AG04449 (cell line): ENCODE results near the gene GNG12.

Source experiments
- CTCF ChIA-PET: fragments of 350-600 bp; formaldehyde crosslinking; extraction: SDS; loops from one replicate; lab custom pipeline; 2021; ENCODE audit warnings: antibody characterized with exemption; lab: Yijun Ruan, JAX
- POLR2A ChIA-PET: fragments of 400-600, 350-600 bp; formaldehyde crosslinking; extraction: SDS; loops from one replicate; lab custom pipeline; 2020; ENCODE audit warnings: antibody characterized with exemption, inconsistent platforms; lab: Yijun Ruan, JAX
- DNase-seq: peaks from one replicate; pipeline ENCODE4 v3.0.0-alpha.2; 2010; ENCODE audit warnings: low read depth, low spot score
- H3K4me3 ChIP-seq: 2 replicates; pipeline ENCODE4 v1.5.1; 2011; ENCODE audit warnings: low read depth, mild to moderate bottlenecking, control low read depth, low read length
- CTCF ChIP-seq: IDR thresholded peaks from one replicate; pipeline ENCODE4 v1.5.1; 2011; ENCODE audit warnings: mild to moderate bottlenecking, moderate library complexity, low read length, control low read depth, inconsistent platforms; ENCODE audit not compliant: insufficient read depth; ENCODE audit errors: missing control alignments

Gene GNG12

GRCh38 chr1:67682659-67683197 is 150.5 kb downstream of the GNG12 start:
- ChIA-PET POLR2A (interaction anchor here (0.8 to 5.3 kb wide), 4 partner anchors 65 to 121 kb away, joined by 3 to 60 read pairs (median 3); no protein-coding TSS in a partner anchor), CTCF (interaction anchor here (1.0 to 8.1 kb wide), 7 partner anchors 8 to 150 kb away, joined by 3 to 67 read pairs (median 5); no protein-coding TSS in a partner anchor)
- no peak overlapping the region for H3K4me3 ChIP-seq
- DNase-seq, result peak; percentile 73
- TF ChIP-seq CTCF, result no peak

GRCh38 chr1:67680486-67680885 is 152.8 kb downstream of the GNG12 start:
- CTCF ChIA-PET, result interaction anchor here (1.3 kb wide), 2 partner anchors 120 to 145 kb away, joined by 3 to 4 read pairs; no protein-coding TSS in a partner anchor
- no peak for TF ChIP-seq CTCF
- H3K4me3 ChIP-seq, result no peak overlapping the region
- POLR2A ChIA-PET, result no interaction called here
- DNase-seq, result no peak

- no peak overlapping the region for H3K4me3 ChIP-seq
- TF ChIP-seq CTCF, result no peak
- ChIA-PET CTCF (interaction anchor here (1.3 to 2.9 kb wide), 2 partner anchors 118 to 144 kb away, joined by 3 to 12 read pairs; no protein-coding TSS in a partner anchor), POLR2A (no interaction called here)
- no peak for DNase-seq
Measured at GRCh38 chr1:67679691-67680090, 153.6 kb downstream of the GNG12 start.

- no peak for TF ChIP-seq CTCF
- CTCF ChIA-PET, result interaction anchor here (0.8 to 2.9 kb wide), 3 partner anchors 8 to 143 kb away, joined by 3 to 12 read pairs (median 4); no protein-coding TSS in a partner anchor
- no peak overlapping the region for H3K4me3 ChIP-seq
- no peak for DNase-seq
- POLR2A ChIA-PET, result interaction anchor here (0.7 kb wide), 1 partner anchor 107 kb away, joined by 3 read pairs; no protein-coding TSS in a partner anchor
Measured at GRCh38 chr1:67677930-67678329, 155.3 kb downstream of the GNG12 start.

GRCh38 chr1:67677408-67677807 is 155.9 kb downstream of the GNG12 start:
- CTCF ChIA-PET, result interaction anchor here (0.8 to 2.9 kb wide), 8 partner anchors 8 to 142 kb away, joined by 3 to 12 read pairs (median 4); no protein-coding TSS in a partner anchor
- TF ChIP-seq CTCF, result no peak
- H3K4me3 ChIP-seq, result no peak overlapping the region
- POLR2A ChIA-PET, result no interaction called here
- DNase-seq, result no peak

GRCh38 chr1:67676946-67677345 is 156.3 kb downstream of the GNG12 start:
- CTCF ChIA-PET, result interaction anchor here (0.9 to 1.7 kb wide), 6 partner anchors 10 to 144 kb away, joined by 3 to 8 read pairs (median 5); no protein-coding TSS in a partner anchor
- H3K4me3 ChIP-seq, result no peak overlapping the region
- TF ChIP-seq CTCF, result no peak
- POLR2A ChIA-PET, result interaction anchor here (1.5 kb wide), 1 partner anchor 8 kb away, joined by 14 read pairs; the partner anchor contains the start of gene GADD45A
- DNase-seq, result no peak
